T-helper 2 cell treated with Interferon-gamma antibody and Interleukin-4, amounts not matched to agents 100 ng/mL and 5 ng/mL, for 36 hours (primary cell): ENCODE results near the gene UNC80. TPM values are rescaled to one million over a fixed set of nuclear protein-coding genes. Genes with fewer than 3 reads are reported as not detected.

ENCODE experiments used
- intact Hi-C: fragments of 100-400 bp; cut with micrococcal nuclease; formaldehyde crosslinking; loops from one replicate; pipeline ENCODE4 v1.15.1; 2023
- total RNA-seq: library from RNA; stranded (reverse); gene quantifications from 2 replicates; pipeline ENCODE4 v1.2.3, GENCODE V29; 2022

The UNC80 gene
- total RNA-seq, 1 donor from 2014 or later, result not detected

- intact Hi-C loops, result no loop called here
These were observed 37.6 kb downstream of the UNC80 start for GRCh38 chr2:209809256-209809655.

GRCh38 chr2:209817844-209818271, 46.2 kb downstream of the UNC80 start:
- intact Hi-C loops, result no loop called here

GRCh38 chr2:209818939-209819338, 47.3 kb downstream of the UNC80 start:
- intact Hi-C loops, result no loop called here

- intact Hi-C loops, result no loop called here
These were observed 50.2 kb downstream of the UNC80 start for GRCh38 chr2:209821806-209822205.

GRCh38 chr2:209823484-209823883, 51.9 kb downstream of the UNC80 start:
- intact Hi-C loops, result no loop called here

GRCh38 chr2:209824391-209824790, 52.8 kb downstream of the UNC80 start:
- intact Hi-C loops, result no loop called here

- intact Hi-C loops, result no loop called here
These were observed 59.3 kb downstream of the UNC80 start for GRCh38 chr2:209830722-209831465.

GRCh38 chr2:209834767-209835166, 63.1 kb downstream of the UNC80 start:
- intact Hi-C loops, result no loop called here

GRCh38 chr2:209840434-209840833, 68.8 kb downstream of the UNC80 start:
- intact Hi-C loops, result no loop called here

- intact Hi-C loops, result no loop called here
These were observed 74.0 kb downstream of the UNC80 start for GRCh38 chr2:209845666-209846065.

GRCh38 chr2:209864716-209865295, 93.2 kb downstream of the UNC80 start:
- intact Hi-C loops, result no loop called here

- intact Hi-C loops, result no loop called here
These were observed 96.8 kb downstream of the UNC80 start for GRCh38 chr2:209868271-209868994.

- intact Hi-C loops, result no loop called here
These were observed 98.4 kb downstream of the UNC80 start for GRCh38 chr2:209870067-209870466.

GRCh38 chr2:209872675-209873074, 101.0 kb downstream of the UNC80 start:
- intact Hi-C loops, result no loop called here

- intact Hi-C loops, result no loop called here
These were observed 103.6 kb downstream of the UNC80 start for GRCh38 chr2:209875270-209875669.

GRCh38 chr2:209876211-209876610, 104.6 kb downstream of the UNC80 start:
- intact Hi-C loops, result no loop called here

GRCh38 chr2:209878701-209879100, 107.1 kb downstream of the UNC80 start:
- intact Hi-C loops, result no loop called here

GRCh38 chr2:209900638-209901037, 129.0 kb downstream of the UNC80 start:
- intact Hi-C loops, result no loop called here

- intact Hi-C loops, result no loop called here
These were observed 129.5 kb downstream of the UNC80 start for GRCh38 chr2:209901172-209901571.

GRCh38 chr2:209905691-209906090, 134.1 kb downstream of the UNC80 start:
- intact Hi-C loops, result no loop called here

- intact Hi-C loops, result no loop called here
These were observed 136.1 kb downstream of the UNC80 start for GRCh38 chr2:209907746-209908145.

GRCh38 chr2:209908511-209908910, 136.9 kb downstream of the UNC80 start:
- intact Hi-C loops, result no loop called here
